Suprapubic skin (tissue), 3 donors: ENCODE measurements around the gene GMDS.

ENCODE experiments used
- CTCF ChIP-seq, 2 donors: fragments of 200-600 bp in 1 of 2; fragments of 450-650 bp in 1 of 2; sonication (generic) in 1 of 2; IDR thresholded peaks; one replicate each; pipeline ENCODE4 v1.5.1; 2016 to 2019; ENCODE audit warnings: antibody characterized with exemption in 2 of 2, mild to moderate bottlenecking in 1 of 2, moderate library complexity in 1 of 2
- POLR2A ChIP-seq, 2 donors: fragments of 450-650 bp; IDR thresholded peaks; one replicate each; pipeline ENCODE4 v1.6.1; 2017; ENCODE audit warnings: antibody characterized with exemption in 2 of 2, mild to moderate bottlenecking in 2 of 2, moderate library complexity in 2 of 2

GRCh38 chr6:1698527-1698926, 546.9 kb downstream of the GMDS start:
- TF ChIP-seq CTCF (IDR thresholded peaks at IDR 0.05): no peak
- TF ChIP-seq POLR2A (IDR thresholded peaks at IDR 0.05): no peak
